ENCODE results near the gene HNRNPM. TPM values are rescaled to one million over a fixed set of nuclear protein-coding genes. Genes with fewer than 3 reads are reported as not detected.
A peak's percentile ranks its signal among the peaks of the same experiment; 100 is the strongest.
"Not testable (repeated sequence)": the region's sequence is repeated elsewhere in the genome, so short reads cannot be mapped to it uniquely, and the experiment has no call there.

The HNRNPM gene
- total RNA-seq, 2 experiments from 2014 or later = 237 to 238 TPM

DNA sequence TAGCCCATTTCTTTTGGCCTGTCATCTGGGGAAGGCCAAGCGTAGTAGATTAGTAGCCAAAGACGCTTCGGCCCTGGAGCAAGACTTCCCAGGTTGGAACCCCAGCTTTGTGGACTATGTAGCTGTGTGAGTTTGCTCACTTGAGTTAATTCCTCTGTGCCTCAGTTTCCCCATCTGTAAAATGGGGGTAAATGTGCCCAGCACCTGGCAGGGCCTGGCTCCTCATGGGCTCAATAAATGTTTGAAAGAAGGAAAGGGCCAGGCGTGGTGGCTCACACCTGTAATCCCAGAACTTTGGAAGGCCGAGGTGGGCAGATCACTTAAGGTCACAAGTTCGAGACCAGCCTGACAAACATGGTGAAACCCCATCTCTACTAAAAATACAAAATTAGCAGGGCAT is 14.9 kb upstream of the HNRNPM start:
- CTCF ChIA-PET = no interaction called here

DNA sequence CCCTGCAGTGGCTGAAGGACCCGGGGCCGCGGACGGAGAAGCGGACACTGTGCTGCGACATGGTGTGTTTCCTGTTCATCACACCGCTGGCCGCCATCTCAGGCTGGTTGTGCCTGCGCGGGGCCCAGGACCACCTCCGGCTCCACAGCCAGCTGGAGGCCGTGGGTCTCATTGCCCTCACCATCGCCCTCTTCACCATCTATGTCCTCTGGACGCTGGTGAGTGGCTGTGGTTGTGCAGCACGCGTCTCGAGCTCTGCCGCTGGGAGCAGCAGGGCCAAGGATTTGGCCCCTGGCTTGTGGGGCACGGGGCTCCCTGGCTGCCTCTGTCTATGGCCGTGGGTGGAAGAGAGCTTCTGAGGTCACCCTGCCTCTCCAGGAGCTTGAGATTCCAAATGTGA is 14.1 kb upstream of the HNRNPM start:
- H3K36me3 Mint-ChIP-seq = peaks cover 2% of the 10 kb centered on the region
- intact Hi-C loops (cut with micrococcal nuclease) = no loop called here
- H3K4me3 Mint-ChIP-seq = no peak overlapping the region
- peaks cover 4% of the 10 kb centered on the region for H3K4me1 Mint-ChIP-seq (ENCODE audit: low read depth)
- CTCF ChIA-PET = no interaction called here
- no peaks in the 10 kb centered on the region for H3K9me3 Mint-ChIP-seq
- no peaks in the 10 kb centered on the region for H3K27me3 Mint-ChIP-seq
- no peak for DNase-seq
- POLR2A ChIA-PET = no interaction called here
- no peak overlapping the region for H3K27ac Mint-ChIP-seq

More for the DNA sequence above, 14.9 kb upstream of the HNRNPM start:
- DNase-seq = no peak
- Mint-ChIP-seq H3K4me3 (no peak overlapping the region), H3K36me3 (peaks cover 2% of the 10 kb centered on the region), H3K27ac (no peak overlapping the region), H3K4me1 (ENCODE audit: low read depth) (no peaks in the 10 kb centered on the region), H3K27me3 (no peaks in the 10 kb centered on the region), H3K9me3 (no peaks in the 10 kb centered on the region)
- intact Hi-C loops (cut with micrococcal nuclease) = no loop called here
- POLR2A ChIA-PET = no interaction called here

DNA sequence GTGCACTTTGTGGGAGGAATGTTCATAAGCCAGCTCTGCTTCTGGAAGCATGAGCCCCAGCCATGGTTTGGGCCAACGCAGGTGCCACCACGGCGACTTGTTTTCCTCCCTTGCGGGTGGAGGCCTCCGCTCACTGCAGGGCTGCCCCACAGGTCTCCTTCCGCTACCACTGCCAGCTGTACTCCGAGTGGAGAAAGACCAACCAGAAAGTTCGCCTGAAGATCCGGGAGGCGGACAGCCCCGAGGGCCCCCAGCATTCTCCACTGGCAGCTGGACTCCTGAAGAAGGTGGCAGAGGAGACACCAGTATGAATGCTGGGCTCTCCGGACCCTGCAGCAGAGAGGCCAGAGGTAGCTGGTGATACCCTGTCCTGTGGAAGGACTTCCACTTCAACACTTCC is 6.5 kb upstream of the HNRNPM start:
- no peak for DNase-seq
- Mint-ChIP-seq H3K9me3 (no peaks in the 10 kb centered on the region), H3K4me3 (no peak overlapping the region), H3K27ac (no peak overlapping the region), H3K4me1 (ENCODE audit: low read depth) (peaks cover 7% of the 10 kb centered on the region), H3K27me3 (no peaks in the 10 kb centered on the region), H3K36me3 (no peaks in the 10 kb centered on the region)
- intact Hi-C loops (cut with micrococcal nuclease) = no loop called here
- POLR2A ChIA-PET = no interaction called here
- CTCF ChIA-PET = interaction anchor here (0.8 kb wide), 1 partner anchor 24 kb away, joined by 3 read pairs; no protein-coding TSS in a partner anchor

DNA sequence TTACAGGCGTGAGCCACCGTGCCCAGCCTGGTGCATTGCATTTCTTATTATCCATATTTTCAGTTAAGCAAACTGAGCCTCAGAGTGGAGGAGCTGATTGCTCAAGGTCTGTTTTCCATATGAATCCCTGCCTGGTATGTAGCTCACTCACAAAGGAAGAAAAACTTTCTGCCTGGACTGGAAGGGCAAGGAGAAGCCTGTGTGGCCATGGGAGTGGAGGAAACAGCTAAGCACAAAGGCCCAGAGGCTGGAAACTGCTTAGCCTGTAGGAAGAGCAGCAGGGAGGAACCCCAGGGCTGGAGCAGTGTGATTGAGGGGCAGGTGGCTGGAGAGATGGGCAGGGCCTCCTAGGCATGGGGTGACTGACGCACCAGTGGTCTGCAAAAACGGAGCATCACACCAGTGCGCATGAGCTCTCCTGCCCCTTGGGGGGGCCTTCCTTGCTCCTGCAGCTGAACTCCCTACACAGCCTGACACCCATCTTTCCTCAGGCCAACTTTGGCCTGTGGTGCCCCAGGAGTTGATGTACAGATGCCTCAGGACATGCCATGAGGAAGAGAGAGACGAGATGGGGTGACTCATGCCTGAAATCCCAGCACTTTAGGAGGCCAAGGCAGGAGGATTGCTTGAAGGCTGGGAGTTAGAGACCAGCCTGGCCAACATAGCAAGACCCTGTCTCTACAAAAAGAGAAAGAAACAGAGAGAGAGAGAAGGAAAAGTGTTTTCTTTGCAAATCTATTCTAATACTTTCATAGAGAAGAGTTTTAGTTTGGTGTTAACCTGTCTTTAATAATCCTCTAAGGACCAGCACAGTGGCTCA is 2.8 kb upstream of the HNRNPM start:
- H3K4me1 Mint-ChIP-seq (ENCODE audit: low read depth) = peaks cover 16% of the 10 kb centered on the region
- H3K4me3 Mint-ChIP-seq = no peak overlapping the region
- POLR2A ChIA-PET = interaction anchor here (0.8 kb wide), 1 partner anchor 28 kb away, joined by 3 read pairs; no protein-coding TSS in a partner anchor
- no peak overlapping the region for H3K27ac Mint-ChIP-seq
- no peaks in the 10 kb centered on the region for H3K9me3 Mint-ChIP-seq
- DNase-seq = no peak
- intact Hi-C loops (cut with micrococcal nuclease) = no loop called here
- no peaks in the 10 kb centered on the region for H3K27me3 Mint-ChIP-seq
- H3K36me3 Mint-ChIP-seq = peaks cover 16% of the 10 kb centered on the region
- CTCF ChIA-PET = interaction anchor here (0.6 to 1.5 kb wide), 3 partner anchors 25 to 87 kb away, joined by 3 read pairs; no protein-coding TSS in a partner anchor

DNA sequence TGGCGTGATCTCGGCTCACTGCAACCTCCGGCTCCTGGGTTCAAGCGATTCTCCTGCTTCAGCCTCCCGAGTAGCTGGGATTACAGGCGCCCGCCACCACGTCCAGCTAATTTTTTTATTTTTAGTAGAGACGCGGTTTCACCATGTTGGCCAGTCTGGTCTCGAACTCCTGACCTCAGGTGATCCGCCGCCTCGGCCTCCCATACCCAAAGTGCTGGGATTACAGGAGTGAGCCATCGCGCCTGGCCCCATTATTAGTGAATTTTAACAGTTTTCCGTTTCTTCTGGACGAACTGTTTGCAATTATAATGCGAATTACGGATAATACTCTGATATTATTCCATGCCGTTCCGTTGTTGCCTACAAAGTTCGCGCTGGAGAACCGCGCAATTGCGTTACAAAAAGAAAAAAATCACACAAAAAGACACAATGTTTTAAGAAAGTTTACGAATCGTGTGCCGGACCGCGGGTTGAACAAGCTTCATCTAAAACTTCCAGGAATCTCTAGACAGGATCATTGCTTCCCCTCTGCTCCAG is 567 bp upstream of the HNRNPM start:
- CTCF ChIA-PET = interaction anchor here (0.6 to 4.2 kb wide), 9 partner anchors 12 to 501 kb away, joined by 3 to 43 read pairs (median 5); partner anchors contain the start of genes MARCHF2 and TIMM44
- H3K9me3 Mint-ChIP-seq, DNase-seq, H3K27me3 Mint-ChIP-seq: not testable (repeated sequence)
- Mint-ChIP-seq H3K4me1 (ENCODE audit: low read depth) (peaks cover 33% of the 10 kb centered on the region), H3K4me3 (peak overlapping the region; percentile 90), H3K27ac (peak overlapping the region; percentile 98), H3K36me3 (peaks cover 27% of the 10 kb centered on the region)
- intact Hi-C loops (cut with micrococcal nuclease) = loop anchor here (1.0 to 2.0 kb wide), 3 partner anchors 31 to 71 kb away; partner anchors contain the start of genes MARCHF2 and RAB11B
- POLR2A ChIA-PET = interaction anchor here (0.8 to 3.1 kb wide), 10 partner anchors 21 to 132 kb away, joined by 3 to 16 read pairs (median 4); partner anchors contain the start of genes MARCHF2, RPS28 and ZNF414

DNA sequence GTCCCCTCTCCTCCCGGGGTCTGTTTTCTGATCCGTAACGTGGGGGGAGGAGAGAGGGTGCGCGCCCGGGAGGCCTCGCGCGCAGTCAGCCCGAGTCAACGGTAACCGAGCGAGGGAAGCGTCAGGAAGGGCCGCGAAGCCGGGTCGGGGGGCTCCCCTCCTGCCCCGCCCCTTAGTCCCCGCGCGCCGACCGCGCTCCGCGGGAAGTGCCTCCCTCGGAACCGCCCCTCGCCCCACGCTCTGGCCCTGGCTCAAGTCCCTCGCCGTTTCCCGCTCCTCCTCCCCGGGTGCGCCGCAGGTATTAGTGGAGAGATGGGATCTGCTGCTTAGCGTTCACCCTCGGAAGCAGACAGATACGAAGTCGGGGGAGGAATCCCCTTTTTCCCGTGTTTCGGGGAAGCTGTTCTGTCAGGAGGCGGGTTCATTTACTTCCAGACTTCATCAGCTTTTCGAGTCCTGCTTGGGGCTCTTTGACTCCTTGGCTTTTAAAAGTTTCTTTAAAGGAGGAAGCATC is 770 bp downstream of the HNRNPM start:
- peaks cover 30% of the 10 kb centered on the region for H3K36me3 Mint-ChIP-seq
- H3K4me3 Mint-ChIP-seq = peak overlapping the region; percentile 81
- H3K9me3 Mint-ChIP-seq = no peaks in the 10 kb centered on the region
- H3K27ac Mint-ChIP-seq = peak overlapping the region; percentile 89
- H3K27me3 Mint-ChIP-seq = no peaks in the 10 kb centered on the region
- ChIA-PET POLR2A (interaction anchor here (1.3 to 3.1 kb wide), 8 partner anchors 12 to 131 kb away, joined by 4 to 16 read pairs (median 7); partner anchors contain the start of genes MARCHF2, RPS28 and ZNF414), CTCF (interaction anchor here (0.8 to 4.2 kb wide), 7 partner anchors 32 to 141 kb away, joined by 3 to 43 read pairs (median 3); partner anchors contain the start of gene MARCHF2)
- intact Hi-C loops (cut with micrococcal nuclease) = loop anchor here (2.0 to 5.0 kb wide), 2 partner anchors 55 to 132 kb away; partner anchors contain the start of genes MYO1F and RAB11B
- DNase-seq = peak; percentile 62
- peaks cover 41% of the 10 kb centered on the region for H3K4me1 Mint-ChIP-seq (ENCODE audit: low read depth)

DNA sequence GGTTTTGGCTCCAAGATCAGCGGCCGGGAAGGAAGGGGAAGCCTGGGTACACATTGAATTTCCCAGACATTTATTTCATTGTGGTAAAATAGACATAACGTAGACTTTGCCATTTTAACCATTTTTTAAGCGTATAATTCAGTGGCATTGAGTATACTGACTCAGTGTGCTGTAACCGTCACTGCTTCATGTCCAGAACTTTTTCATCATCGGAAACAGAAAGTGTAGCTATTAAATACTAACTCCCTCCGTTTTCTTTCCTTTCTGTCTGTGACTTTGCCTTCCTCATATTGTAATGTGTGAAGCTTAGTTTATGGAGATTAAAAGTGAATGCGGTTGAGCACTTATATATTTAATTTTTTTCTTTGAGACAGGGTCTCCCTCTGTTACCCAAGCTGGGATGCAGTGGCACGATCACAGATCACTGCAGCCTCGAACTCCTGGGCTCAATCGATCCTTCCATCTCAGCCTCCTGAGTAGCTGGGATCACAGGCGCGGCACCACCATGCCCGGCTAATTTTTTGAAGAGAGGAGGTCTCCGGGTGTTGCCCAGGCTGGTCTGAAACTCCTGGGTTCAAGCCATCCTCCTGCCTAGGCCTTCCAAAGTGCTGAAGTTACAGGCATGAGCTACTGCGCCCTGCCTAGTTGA is 1.4 kb downstream of the HNRNPM start:
- peaks cover 44% of the 10 kb centered on the region for H3K4me1 Mint-ChIP-seq (ENCODE audit: low read depth)
- DNase-seq = no peak
- CTCF ChIA-PET = interaction anchor here (0.8 to 4.2 kb wide), 8 partner anchors 10 to 140 kb away, joined by 3 to 43 read pairs (median 4); partner anchors contain the start of gene MARCHF2
- POLR2A ChIA-PET = interaction anchor here (1.2 to 3.1 kb wide), 6 partner anchors 12 to 130 kb away, joined by 4 to 16 read pairs (median 8); partner anchors contain the start of genes MARCHF2 and ZNF414
- no peaks in the 10 kb centered on the region for H3K9me3 Mint-ChIP-seq
- peaks cover 30% of the 10 kb centered on the region for H3K36me3 Mint-ChIP-seq
- intact Hi-C loops (cut with micrococcal nuclease) = loop anchor here (5.0 kb wide), 1 partner anchor 131 kb away; the partner anchor contains the start of gene MYO1F
- no peaks in the 10 kb centered on the region for H3K27me3 Mint-ChIP-seq
- peak overlapping the region; percentile 81 for H3K4me3 Mint-ChIP-seq
- H3K27ac Mint-ChIP-seq = peak overlapping the region; percentile 89

DNA sequence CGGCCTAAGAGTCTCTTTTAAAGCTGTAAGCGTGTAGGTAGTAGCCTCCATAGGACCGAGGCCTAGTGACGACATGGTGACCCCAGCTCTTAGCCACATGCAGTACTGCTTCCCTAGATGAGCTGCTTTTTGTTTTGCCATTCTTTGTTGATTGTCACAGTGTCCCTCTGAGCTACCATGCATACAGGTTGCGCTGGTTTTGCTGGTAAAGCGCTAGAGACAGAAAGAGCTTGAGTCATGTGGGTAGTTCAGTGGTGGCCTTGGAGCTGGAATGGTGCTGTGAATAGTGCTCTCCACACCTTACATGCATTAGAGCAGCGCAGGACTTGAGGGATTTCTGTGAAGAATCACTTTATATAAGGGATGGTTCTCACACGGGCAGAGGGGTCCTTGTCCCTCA is 5.1 kb downstream of the HNRNPM start:
- Mint-ChIP-seq H3K27ac (peak overlapping the region; percentile 47), H3K4me1 (ENCODE audit: low read depth) (peaks cover 72% of the 10 kb centered on the region), H3K27me3 (no peaks in the 10 kb centered on the region), H3K36me3 (peaks cover 47% of the 10 kb centered on the region), H3K4me3 (peak overlapping the region; percentile 18), H3K9me3 (no peaks in the 10 kb centered on the region)
- CTCF ChIA-PET = interaction anchor here (1.4 to 3.6 kb wide), 4 partner anchors 37 to 131 kb away, joined by 8 to 19 read pairs (median 10); partner anchors contain the start of gene MARCHF2
- intact Hi-C loops (cut with micrococcal nuclease) = loop anchor here (5.0 kb wide), 1 partner anchor 127 kb away; the partner anchor contains the start of gene MYO1F
- POLR2A ChIA-PET = interaction anchor here (1.5 kb wide), 1 partner anchor 15 kb away, joined by 3 read pairs; no protein-coding TSS in a partner anchor
- peak; percentile 29 for DNase-seq

DNA sequence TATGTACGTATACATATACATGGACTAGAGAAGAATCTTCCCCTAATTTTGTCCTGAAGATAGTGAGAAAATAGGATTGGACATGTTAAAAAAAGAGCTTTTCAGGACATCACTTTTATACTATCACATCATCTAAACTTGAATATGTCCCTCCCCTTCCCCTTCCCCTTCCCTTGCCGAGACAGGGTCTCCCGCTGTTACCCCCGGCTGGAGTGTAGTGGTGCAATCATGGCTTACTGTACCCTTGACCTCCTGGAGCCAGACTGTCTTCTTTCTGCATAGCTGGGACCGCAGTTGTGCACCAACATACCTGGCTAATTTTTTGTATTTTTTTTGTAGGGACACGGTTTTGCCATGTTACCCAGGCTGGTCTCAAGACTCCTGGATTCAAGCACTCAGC is 6.6 kb downstream of the HNRNPM start:
- Mint-ChIP-seq H3K9me3 (no peaks in the 10 kb centered on the region), H3K4me3 (no peak overlapping the region), H3K27ac (peak overlapping the region; percentile 42), H3K27me3 (no peaks in the 10 kb centered on the region), H3K4me1 (ENCODE audit: low read depth) (peaks cover 81% of the 10 kb centered on the region), H3K36me3 (peaks cover 48% of the 10 kb centered on the region)
- no peak for DNase-seq
- ChIA-PET POLR2A (interaction anchor here (1.0 kb wide), 1 partner anchor 38 kb away, joined by 3 read pairs; the partner anchor contains the start of gene MARCHF2), CTCF (interaction anchor here (1.2 to 1.5 kb wide), 2 partner anchors 28 to 54 kb away, joined by 3 to 5 read pairs; no protein-coding TSS in a partner anchor)
- intact Hi-C loops (cut with micrococcal nuclease) = no loop called here

DNA sequence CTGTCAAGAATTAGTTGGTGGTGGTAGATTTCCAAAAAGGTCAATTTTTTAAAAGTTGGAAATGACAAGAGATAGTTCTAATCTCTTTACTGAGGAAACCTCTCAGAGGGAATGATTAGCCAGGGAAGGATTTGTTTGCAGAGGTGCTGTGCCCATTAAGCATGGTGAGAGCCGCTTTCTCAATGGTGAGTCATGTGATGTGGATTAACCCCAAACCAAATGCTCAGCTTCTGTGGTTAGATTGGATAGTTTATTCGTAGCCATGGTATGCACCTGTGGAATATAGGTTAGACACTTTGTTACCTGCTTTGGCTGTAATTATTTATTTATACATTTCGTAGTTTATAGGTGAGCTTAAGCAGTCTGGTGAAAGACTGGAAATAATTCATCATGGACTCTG is 7.1 kb downstream of the HNRNPM start:
- no peak overlapping the region for H3K4me3 Mint-ChIP-seq
- CTCF ChIA-PET = interaction anchor here (1.2 to 1.5 kb wide), 3 partner anchors 53 to 129 kb away, joined by 4 to 5 read pairs (median 5); no protein-coding TSS in a partner anchor
- H3K27ac Mint-ChIP-seq = peak overlapping the region; percentile 42
- intact Hi-C loops (cut with micrococcal nuclease) = no loop called here
- POLR2A ChIA-PET = interaction anchor here (1.0 kb wide), 1 partner anchor 39 kb away, joined by 3 read pairs; the partner anchor contains the start of gene MARCHF2
- no peak for DNase-seq
- no peaks in the 10 kb centered on the region for H3K9me3 Mint-ChIP-seq
- no peaks in the 10 kb centered on the region for H3K27me3 Mint-ChIP-seq
- H3K4me1 Mint-ChIP-seq (ENCODE audit: low read depth) = peaks cover 81% of the 10 kb centered on the region
- peaks cover 49% of the 10 kb centered on the region for H3K36me3 Mint-ChIP-seq

Data from activated CD4-positive, alpha-beta memory T cell treated with anti-CD3 and anti-CD28 coated beads for 36 hours (primary cell).